Measurements from ENCODE around the gene MPV17L2.

MPV17L2 gene

DNA sequence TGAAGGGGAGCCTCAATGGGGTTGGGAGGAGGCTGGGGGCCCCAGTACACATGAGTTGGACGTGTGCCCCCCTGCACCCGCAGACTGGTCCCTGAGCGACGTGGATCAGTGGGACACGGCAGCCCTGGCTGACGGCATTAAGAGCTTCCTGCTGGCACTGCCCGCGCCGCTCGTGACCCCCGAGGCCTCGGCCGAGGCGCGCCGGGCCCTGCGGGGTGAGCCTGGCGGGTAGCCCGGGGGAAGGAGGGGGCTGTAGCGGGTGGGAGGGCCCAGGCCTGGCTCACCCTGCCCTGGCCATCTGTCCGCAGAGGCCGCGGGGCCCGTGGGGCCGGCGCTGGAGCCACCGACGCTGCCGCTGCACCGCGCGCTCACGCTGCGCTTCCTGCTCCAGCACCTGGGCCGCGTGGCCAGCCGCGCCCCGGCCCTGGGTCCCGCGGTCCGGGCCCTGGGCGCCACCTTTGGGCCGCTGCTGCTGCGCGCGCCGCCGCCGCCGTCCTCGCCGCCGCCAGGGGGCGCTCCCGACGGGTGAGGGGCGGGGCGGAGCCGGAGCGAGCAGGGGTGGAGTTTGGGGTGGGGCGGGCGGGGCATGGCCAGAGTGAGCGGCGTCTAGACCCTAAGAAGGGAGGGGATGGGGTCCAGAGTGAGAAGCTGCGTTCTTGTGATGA is 31.9 kb upstream of the MPV17L2 start:
- no peak for DNase-seq (ENCODE audit: low read depth)

DNA sequence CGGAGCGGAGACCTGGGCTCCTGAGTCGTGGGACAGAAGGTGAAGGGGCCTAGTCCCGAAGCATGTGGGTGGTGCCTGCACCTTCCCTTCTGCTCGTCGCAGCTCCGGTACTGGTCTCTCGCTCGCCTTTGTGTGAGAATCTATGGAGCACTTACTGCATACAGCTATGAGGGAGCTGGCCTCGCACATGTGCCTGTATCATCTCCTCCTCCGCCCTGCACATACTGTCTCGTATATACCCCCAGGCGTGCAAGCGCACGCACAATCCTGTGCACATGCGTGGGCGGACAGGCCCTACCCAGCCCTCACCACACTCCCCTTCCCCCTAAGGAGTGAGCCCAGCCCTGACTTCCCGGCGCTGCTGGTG is 31.4 kb upstream of the MPV17L2 start:
- no peak for DNase-seq (ENCODE audit: low read depth)

DNA sequence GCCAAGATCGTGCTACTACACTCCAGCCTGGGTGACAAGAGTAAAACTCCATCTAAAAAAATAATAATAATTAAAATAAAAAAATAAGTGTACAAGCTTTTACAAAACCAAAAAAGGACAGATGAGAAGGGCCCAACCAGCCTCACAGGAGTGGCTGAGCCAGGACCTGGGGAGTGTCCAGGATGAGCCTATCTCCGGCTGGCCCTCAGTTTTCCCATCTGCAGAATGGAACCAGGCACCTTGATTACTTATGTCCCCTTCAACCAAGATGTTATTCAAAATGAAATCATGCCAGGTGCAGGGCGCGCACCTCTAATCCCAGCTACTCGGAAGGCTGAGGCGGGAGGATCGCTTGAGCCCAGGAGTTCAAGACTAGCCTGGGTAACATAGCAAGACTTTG is 28.9 kb upstream of the MPV17L2 start:
- no peak for DNase-seq (ENCODE audit: low read depth)

- DNase-seq (ENCODE audit: low read depth) = no peak
Observed at GRCh38 chr19:18165794-18166544, 27.0 kb upstream of the MPV17L2 start.

GRCh38 chr19:18167011-18167410 is 26.0 kb upstream of the MPV17L2 start:
- DNase-seq (ENCODE audit: low read depth) = no peak

DNA sequence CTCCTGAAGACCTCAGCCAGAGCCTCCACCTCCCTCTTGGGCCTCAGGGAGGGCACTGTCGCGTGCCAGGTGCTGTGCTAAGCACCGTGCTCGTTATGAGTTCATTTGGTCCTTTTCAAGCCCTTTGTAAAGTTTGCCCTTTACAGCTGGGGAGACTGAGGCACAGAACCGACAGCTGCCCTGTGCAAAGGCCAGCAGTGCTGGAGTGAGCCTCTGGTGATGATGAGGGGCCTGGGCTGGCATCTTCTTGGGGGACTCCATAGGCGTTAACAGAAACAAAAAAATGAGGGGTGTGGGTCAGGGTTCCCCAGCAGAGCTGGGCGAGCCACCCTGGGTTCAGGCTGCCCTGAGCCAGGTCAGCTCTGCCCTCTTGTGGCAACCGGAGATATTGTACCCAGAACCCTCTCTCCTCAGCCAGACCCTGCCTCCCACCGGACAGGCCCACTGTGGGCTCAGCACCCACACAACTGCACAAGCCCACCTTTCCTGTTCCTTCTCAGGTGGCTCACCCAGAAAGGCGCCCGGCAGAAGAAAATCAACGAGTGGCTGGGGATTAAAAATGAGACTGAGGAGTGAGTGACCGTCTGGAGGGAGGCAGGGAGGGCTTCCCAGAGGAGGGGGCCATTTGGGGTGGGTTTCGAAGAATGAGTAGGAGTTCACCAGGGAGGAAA is 24.9 kb upstream of the MPV17L2 start:
- DNase-seq (ENCODE audit: low read depth) = no peak

DNA sequence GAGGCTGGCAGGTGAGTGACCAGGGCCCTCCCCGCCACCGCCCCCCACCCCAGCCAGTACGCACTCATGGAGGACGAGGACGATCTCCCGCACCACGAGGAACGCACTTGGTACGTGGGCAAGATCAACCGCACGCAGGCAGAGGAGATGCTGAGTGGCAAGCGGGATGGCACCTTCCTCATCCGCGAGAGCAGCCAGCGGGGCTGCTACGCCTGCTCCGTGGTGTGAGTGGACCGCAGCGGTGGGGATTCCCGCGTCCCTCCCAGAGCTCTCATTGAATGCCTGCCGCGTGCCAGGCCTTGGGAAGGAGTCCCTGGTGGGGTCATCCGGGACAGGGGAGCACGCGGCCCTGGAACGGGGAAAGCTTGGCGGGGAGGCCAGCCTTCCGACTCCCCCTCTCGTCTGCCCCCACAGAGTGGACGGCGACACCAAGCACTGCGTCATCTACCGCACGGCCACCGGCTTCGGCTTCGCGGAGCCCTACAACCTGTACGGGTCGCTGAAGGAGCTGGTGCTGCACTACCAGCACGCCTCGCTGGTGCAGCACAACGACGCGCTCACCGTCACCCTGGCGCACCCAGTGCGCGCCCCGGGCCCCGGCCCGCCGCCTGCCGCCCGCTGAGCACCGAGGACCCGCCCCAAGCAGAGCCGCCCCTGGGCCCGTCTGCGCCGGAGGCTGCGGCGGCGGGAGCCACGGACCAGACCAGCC is 24.2 kb upstream of the MPV17L2 start:
- no peak for DNase-seq (ENCODE audit: low read depth)

GRCh38 chr19:18170714-18171255 is 22.2 kb upstream of the MPV17L2 start:
- DNase-seq (ENCODE audit: low read depth) = no peak

DNA sequence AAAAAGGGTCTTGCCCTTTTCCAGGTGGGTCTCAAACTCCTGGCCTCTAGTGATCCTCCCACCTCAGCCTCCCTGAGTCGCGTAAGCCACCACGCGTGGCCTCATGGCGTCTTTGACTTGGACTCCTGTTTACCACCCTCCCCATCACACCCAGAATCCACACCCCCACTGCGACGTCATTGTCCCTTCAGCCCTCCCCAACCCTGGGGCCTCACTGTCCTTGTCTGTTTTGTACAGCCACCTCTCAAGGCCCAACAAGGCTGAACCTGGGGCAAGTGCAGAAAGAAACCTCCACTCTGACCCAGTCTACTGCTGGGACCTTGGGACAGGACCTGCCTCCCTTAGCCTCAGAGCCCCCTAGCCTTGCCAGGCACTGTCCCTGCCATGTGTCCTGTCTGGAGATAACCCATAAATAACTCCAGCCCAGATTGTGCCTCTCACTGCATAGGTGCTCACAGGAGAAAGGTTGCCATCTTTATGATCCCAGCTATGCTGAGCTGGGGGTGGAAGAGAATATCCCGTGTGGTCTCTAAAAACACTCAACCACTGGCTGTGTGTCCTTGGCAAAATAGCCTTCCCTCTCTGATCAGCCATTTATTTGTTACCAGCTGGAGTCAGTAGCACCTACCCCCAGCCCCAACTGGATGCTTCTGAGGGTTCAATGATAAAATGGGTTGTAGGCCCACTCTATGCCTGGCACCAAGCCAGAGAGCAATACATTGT is 21.3 kb upstream of the MPV17L2 start:
- DNase-seq (ENCODE audit: low read depth) = no peak

DNA sequence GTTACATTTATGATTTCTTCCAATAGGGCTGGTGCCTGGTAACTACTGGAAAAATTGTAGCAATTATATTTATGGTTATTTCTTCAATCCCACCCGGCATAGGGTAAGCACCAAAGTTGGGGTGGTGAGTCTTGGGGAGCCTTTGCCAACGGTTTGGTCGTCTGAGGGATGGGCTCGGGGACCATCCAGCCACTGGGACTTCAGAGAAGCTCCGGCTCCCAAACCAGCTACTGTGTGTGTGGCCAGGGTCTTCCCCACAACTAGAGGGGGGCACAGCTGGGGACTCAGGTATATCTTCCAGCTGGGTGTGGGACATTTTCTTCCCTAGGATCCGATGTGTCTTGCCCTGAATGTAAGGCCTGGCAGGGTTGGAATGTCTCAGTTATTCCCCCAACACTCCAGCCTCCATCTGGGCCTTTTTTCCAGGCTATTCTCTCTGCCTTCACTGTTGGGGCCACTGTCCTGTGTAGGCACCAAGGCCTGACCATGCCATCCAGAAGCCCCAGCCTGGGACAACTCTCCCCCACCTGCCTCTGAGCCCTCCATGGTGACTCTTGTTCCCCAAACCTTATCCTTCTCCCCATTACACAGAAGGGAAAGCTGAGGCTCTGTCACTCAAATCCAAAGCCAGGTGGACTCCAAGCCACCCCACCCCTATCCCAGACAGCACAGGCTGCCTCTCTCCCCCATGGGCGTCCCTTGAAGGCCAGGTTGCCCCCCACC is 20.5 kb upstream of the MPV17L2 start:
- DNase-seq (ENCODE audit: low read depth) = no peak

DNA sequence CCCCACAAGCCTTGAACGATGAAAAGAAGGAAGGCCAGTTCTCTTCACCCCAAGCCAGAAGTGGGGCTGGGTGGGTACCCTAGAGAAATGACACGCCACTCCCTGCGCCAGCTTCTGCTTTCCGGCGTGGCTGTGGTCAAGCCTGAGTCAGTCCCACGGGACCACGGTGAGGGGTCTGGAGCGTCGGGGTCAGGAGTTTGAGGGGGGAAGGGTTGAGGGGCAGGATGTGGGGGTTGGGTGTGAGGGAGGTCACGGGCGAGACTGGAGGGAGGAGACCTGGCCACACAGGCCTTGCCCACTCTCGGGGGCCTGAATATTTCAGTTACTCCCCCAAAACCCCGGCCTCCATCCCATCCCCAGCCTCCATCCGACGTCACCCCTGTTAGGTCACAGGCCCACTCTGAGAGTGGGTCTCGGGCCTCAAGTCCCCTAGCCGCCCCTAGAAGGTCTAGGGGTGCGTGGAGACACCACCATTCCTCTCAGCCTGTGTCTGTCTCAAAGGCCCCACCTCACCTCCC is 19.9 kb upstream of the MPV17L2 start:
- DNase-seq (ENCODE audit: low read depth) = no peak

GRCh38 chr19:18173572-18174288 is 19.3 kb upstream of the MPV17L2 start, which contains the start of gene IFI30:
Gene IFI30 (plus strand): TSS chr19:18173813. CDS start chr19:18173842, 29 bp downstream.
- DNase-seq (ENCODE audit: low read depth) = no peak

DNA sequence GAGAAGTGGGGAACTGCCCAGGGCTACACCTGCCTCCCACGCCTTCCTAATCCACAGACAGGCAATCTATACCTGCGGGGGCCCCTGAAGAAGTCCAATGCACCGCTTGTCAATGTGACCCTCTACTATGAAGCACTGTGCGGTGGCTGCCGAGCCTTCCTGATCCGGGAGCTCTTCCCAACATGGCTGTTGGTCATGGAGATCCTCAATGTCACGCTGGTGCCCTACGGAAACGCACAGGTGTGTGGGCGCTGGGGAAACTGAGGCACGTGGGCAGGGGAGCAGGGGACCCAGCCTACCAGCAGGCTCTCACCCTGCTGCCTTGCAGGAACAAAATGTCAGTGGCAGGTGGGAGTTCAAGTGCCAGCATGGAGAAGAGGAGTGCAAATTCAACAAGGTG is 18.0 kb upstream of the MPV17L2 start:
- DNase-seq (ENCODE audit: low read depth) = no peak

DNA sequence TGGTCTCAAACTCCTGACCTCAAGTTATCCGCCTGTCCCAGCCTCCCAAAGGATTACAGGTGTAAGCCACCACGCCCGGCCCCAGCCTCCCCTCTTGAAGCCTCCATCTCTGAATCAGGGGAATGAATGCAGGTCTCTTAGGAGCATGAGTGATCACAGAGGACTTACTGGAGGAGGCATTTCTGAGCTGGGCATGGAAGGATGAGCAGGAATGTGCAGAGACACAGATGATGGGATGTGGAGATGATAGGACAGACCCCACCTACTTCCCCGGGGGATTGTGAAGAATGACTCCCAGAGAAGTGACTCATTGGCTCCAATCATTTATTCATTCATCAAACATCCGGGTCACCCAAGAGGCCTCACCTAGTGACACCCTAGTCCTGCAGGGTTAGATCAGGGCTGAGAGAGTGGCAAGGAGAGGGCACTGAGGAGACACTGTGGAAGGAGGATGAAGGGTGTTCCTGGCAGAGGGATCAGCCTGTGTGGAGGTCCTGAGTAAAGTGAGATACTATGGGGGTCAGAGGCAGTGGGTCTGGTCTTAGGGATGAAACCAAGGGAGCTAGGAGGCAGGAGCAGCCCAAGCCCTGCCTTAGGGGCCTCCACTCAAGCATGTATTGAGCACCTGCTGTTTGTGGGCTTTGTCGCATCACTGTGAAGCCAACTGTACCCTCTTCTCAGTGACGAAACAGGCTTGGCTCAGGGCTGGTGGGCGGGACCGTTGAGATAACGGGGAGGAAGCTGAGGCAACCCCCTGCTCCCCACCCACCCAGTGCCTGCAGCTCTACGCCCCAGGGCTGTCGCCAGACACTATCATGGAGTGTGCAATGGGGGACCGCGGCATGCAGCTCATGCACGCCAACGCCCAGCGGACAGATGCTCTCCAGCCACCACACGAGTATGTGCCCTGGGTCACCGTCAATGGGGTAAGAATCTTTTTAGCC is 16.4 kb upstream of the MPV17L2 start:
- DNase-seq (ENCODE audit: low read depth) = no peak

DNA sequence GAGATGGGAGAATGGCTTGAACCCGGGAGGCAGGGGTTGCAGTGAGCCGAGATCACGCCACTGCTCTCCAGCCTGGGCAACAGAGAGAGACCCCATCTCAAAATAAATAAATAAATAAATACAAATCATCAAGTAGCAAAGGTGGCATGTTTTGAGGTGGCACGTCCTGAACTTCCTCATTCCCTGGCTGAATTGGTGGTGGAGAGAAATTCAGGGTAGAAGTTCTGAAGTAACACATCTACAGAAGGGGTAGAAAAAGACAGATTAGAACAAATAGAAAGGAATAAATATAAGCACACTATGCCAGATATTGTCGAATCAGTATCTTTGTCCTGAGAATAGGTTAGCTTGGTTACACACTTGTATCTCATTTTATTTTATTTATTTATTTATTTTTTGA is 13.1 kb upstream of the MPV17L2 start:
- no peak for DNase-seq (ENCODE audit: low read depth)

- no peak for DNase-seq (ENCODE audit: low read depth)
Observed at GRCh38 chr19:18183529-18183928, 9.5 kb upstream of the MPV17L2 start.

DNA sequence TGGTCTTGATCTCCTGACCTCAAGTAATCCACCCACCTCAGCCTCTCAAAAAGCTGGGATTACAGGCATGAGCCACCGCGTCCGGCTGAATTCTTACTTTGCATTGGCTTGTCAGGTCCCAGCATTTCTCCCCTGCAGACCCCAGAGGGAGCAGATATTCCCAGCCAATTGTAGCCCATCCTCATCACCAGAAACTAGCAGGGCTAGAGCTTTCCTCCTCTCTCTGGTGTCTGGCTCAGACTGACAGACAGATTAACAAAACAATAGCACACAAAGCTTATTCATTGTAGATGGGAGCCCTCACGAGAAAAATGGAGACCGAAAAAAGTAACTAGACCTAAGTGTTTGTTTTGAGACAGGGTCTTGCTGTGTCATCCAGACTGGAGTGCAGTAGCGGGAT is 7.5 kb upstream of the MPV17L2 start:
- DNase-seq (ENCODE audit: low read depth) = no peak

DNA sequence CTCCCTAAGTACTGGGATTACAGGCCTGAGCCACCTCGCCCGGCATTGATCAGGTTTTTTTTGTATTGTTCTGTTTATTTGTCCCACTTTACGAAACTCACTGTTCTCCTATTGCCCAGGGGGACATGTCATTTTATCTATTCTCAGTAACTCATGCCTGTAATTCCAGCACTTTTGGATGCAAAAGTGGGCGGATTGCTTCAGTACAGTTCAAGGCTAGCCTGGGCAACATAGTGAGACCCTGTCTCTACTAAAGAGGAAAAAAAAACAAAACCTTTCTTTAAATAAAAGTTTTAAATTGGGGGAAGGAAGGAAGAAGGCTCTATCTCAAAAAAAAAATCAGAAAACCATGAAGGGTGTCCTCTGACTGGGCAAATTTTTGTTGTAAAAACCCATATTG is 2.7 kb upstream of the MPV17L2 start:
- DNase-seq (ENCODE audit: low read depth) = no peak

DNA sequence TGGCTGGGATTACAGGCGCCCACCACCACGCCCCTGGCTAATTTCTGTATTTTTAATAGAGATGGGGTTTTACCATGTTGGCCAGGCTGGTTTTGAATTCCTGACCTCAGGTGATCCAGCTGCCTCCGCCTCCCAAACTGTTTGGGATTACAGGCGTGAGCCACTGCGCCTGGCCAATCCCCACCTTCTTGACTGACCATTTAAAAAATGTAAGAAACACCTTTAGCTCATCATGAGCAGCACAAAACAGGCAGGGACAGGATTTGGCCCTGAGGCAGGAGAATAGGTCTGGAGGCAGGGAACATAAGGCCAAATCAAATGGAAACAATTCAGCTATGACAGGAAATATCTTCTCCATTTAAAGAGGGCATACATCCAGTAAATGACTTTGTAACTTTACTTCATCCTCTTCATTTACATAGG is 1.4 kb upstream of the MPV17L2 start:
- DNase-seq (ENCODE audit: low read depth) = no peak

Measured in GM04503 (cell line).